Heart right ventricle (tissue), 16 donors: ENCODE data around the gene TNFRSF25. TPM values are rescaled to one million over a fixed set of nuclear protein-coding genes. Genes with fewer than 3 reads are reported as not detected.

Experiments used
- ATAC-seq, 8 donors: fragments of 200-7000 bp; cut with Tn5 transposase; one replicate each; pipeline ENCODE4 v1.9.1; 2020; ENCODE audit warnings: mild to moderate bottlenecking in 8 of 8, moderate library complexity in 8 of 8, moderate number of reproducible peaks in 1 of 8
- DNase-seq, 2 donors: peaks; one replicate each; pipeline ENCODE4 v3.0.0-alpha.2; 2020
- H3K27ac ChIP-seq, 10 donors: fragments of 200-600 bp; sonication (generic) in 2 of 10; one replicate each; pipeline versions ENCODE4 v1.5.0 to v1.8.0; 2020 to 2022; ENCODE audit warnings: mild to moderate bottlenecking in 3 of 10
- H3K27me3 ChIP-seq, 7 donors: fragments of 200-600 bp; one replicate each; pipeline ENCODE4 v1.8.0; 2021 to 2022; ENCODE audit warnings: mild to moderate bottlenecking in 2 of 7
- H3K36me3 ChIP-seq, 9 donors: fragments of 200-600 bp; sonication (generic) in 1 of 9; one replicate each; pipeline versions ENCODE4 v1.5.0 to v1.8.0; 2020 to 2022; ENCODE audit warnings: mild to moderate bottlenecking in 2 of 9
- H3K4me1 ChIP-seq, 9 donors: fragments of 200-600 bp; sonication (generic) in 1 of 9; one replicate each; pipeline versions ENCODE4 v1.5.0 to v1.8.0; 2020 to 2022; ENCODE audit warnings: mild to moderate bottlenecking in 4 of 9
- H3K4me3 ChIP-seq, 10 donors: fragments of 200-600 bp; sonication (generic) in 2 of 10; one replicate each; pipeline versions ENCODE4 v1.5.0 to v1.8.0; 2020 to 2022; ENCODE audit warnings: mild to moderate bottlenecking in 7 of 10, moderate library complexity in 2 of 10
- H3K9me3 ChIP-seq, 11 donors: fragments of 200-600 bp in 10 of 11; sonication (generic) in 2 of 11; one replicate each; pipeline versions ENCODE4 v1.5.0 to v1.8.0; 2013 to 2022; ENCODE audit warnings: mild to moderate bottlenecking in 2 of 11, control low read depth in 1 of 11, moderate library complexity in 1 of 11
- WGBS, 2 donors: extraction: QIAGEN DNeasy Blood & Tissue Kit; methylation state at CpG; one replicate each; pipeline ENCODE4 v1.1.7; 2013; ENCODE audit warnings: inconsistent platforms in 1 of 2; 5-methylcytosine and 5-hydroxymethylcytosine counted together
- intact Hi-C, 10 donors: fragments of 100-400 bp; cut with DNase I; formaldehyde crosslinking; loops; one replicate each; pipeline versions ENCODE4 v1.11.1 to v1.14.2; 2022
- microRNA-seq, 2 donors: library from miRNA; unstranded; fragments of <30 nt; microRNA quantifications; one replicate each; pipeline ENCODE4 v1.2.0, GENCODE V29; 2021
- polyA plus RNA-seq, 2 donors: library from polyadenylated mRNA; stranded (reverse); fragments of 200-250 nt; gene quantifications; one replicate each; pipeline ENCODE4 v1.2.3, GENCODE V29; 2013
- total RNA-seq, 10 donors: library from RNA; stranded (reverse); fragmentation: NEBNext Ultra II Directional in 3 of 10; extraction: Animal tissue kit (Norgen Biotek cat#: 25700) in 3 of 10; gene quantifications; one replicate each; pipeline versions ENCODE4 v1.2.1 to v1.2.4, GENCODE V29; 2021 to 2023
- TF ChIP-seq, protein P1 (sequence below), 9 donors: fragments of 200-600 bp; sonication (generic) in 2 of 9; IDR thresholded peaks; one replicate each; pipeline versions ENCODE4 v1.5.0 to v1.8.0; 2021 to 2022; ENCODE audit warnings: antibody characterized with exemption in 9 of 9, mild to moderate bottlenecking in 5 of 9, moderate library complexity in 1 of 9
- donor health status: Arrhythmogenic right ventricular cardiomyopathy.
- donor health status: ischemic (EF 13 %, LVEDD 7.1; RV severe dilation, severe dysfunction).
- donor health status: healthy with polysubstance abuse.
- donor health status: DM: no; HTN: yes; CAD: no.
- donor health status: DM: no; HTN: no; CAD: no.
- donor health status: ischemic (EF 25% LVEDD 6.9; RV normal size, moderate dysfunction).
- donor health status: ischemic (EF 25% LVEDD 5.7; RV mildly dilated, moderate dysfunction).
- donor health status: healthy.
- donor health status: DM: yes; HTN: yes; CAD: no.
- donor health status: Ischemic cardiomyopathy.
- donor health status: ischemic (EF 35%, LVEDD 5.7; RV mildly dilated, moderate dysfunction).
- donor health status: nonischemic (EF 11% LVEDD 7.7; RV severe dilation, severe dysfunction).
- donor health status: DM: yes; HTN: yes; CAD: no.
- donor health status: PGD.
- donor health status: ischemic (EF 29% LVEDD 5.4; RV normal size, mild dysfunction).
- donor health status: nonischemic (EF 23%, LVEDD 6.1; RV moderate dilation, normal function).

Gene TNFRSF25
- total and polyA plus RNA-seq, 12 donors, result 4.0 to 43.1 (median 7.3) TPM

DNA sequence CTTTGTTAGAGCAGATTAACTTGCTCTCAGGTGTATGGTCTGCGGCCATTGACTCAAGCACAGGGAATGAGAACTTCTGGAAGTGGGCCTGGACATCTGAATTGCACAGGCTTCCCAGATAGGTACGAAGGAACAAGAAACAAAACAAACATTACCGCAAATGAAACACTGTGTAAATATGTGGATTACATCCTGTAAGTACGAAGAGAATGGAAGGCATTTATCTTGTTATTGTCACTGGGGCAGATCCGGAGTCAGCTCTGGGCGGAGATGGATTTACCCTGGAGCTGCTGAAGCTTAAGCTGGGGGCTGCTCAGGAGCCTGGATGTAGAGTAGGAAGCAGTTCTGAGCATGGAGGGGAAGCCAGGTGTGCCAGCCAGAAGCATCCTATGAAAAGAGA, 53.1 kb downstream of the TNFRSF25 start:
- no peaks in the 10 kb centered on the region for H3K9me3 ChIP-seq
- WGBS, 2 donors, result 71 to 75% methylated on average over 6 of the region's 6 CpGs
- H3K27me3 ChIP-seq, result peaks cover 15 to 80% (median 68%) of the 10 kb centered on the region in 7 donors
- ATAC-seq (no peak), DNase-seq (no peak)
- H3K36me3 ChIP-seq, result no peaks in the 10 kb centered on the region
- TF ChIP-seq, protein P1, sequence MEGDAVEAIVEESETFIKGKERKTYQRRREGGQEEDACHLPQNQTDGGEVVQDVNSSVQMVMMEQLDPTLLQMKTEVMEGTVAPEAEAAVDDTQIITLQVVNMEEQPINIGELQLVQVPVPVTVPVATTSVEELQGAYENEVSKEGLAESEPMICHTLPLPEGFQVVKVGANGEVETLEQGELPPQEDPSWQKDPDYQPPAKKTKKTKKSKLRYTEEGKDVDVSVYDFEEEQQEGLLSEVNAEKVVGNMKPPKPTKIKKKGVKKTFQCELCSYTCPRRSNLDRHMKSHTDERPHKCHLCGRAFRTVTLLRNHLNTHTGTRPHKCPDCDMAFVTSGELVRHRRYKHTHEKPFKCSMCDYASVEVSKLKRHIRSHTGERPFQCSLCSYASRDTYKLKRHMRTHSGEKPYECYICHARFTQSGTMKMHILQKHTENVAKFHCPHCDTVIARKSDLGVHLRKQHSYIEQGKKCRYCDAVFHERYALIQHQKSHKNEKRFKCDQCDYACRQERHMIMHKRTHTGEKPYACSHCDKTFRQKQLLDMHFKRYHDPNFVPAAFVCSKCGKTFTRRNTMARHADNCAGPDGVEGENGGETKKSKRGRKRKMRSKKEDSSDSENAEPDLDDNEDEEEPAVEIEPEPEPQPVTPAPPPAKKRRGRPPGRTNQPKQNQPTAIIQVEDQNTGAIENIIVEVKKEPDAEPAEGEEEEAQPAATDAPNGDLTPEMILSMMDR (IDR thresholded peaks at IDR 0.05), result no peak
- no peak overlapping the region for H3K27ac ChIP-seq
- intact Hi-C loops, result loop anchor here in 1 of 10 donors (5.0 kb wide), 1 partner anchor 166 kb away; no protein-coding TSS in a partner anchor
- no peak overlapping the region for H3K4me3 ChIP-seq
- H3K4me1 ChIP-seq, result peaks cover 0 to 6% (median 0%) of the 10 kb centered on the region in 9 donors

Small RNA genes lying within 50 kb of the gene (microRNA-seq; reads per million reads assigned to microRNA genes)
- 0 reads per million in 2 donors for gene MIR4252

Other genes with a start within 250 kb of the TNFRSF25 start
- 10 to 100 TPM; 47.9 to 81.0 (median 64.4) TPM for gene ICMT, start 230.2 kb downstream of the TNFRSF25 start, total RNA-seq
- gene ICMT, start 230.2 kb downstream of the TNFRSF25 start, polyA plus RNA-seq, result 10 to 100 TPM; 16.5 to 38.3 TPM
- not detected for gene HES3, start 222.0 kb downstream of the TNFRSF25 start, total RNA-seq
- not detected for gene HES3, start 222.0 kb downstream of the TNFRSF25 start, polyA plus RNA-seq
- 1 to 10 TPM; 1.8 to 8.5 (median 3.6) TPM for gene GPR153, start 205.1 kb downstream of the TNFRSF25 start, total RNA-seq
- gene GPR153, start 205.1 kb downstream of the TNFRSF25 start, polyA plus RNA-seq, result 1 to 10 TPM; 2.0 to 3.7 TPM
- 10 to 100 TPM in 3 of 10 donors, 1 to 10 TPM in 7; 5.1 to 26.9 (median 8.6) TPM for gene ACOT7, start 72.4 kb downstream of the TNFRSF25 start, total RNA-seq
- gene ACOT7, start 72.4 kb downstream of the TNFRSF25 start, polyA plus RNA-seq, result 10 to 100 TPM in 1 of 2 donors, 1 to 10 TPM in 1; 4.0 to 40.4 TPM
- gene HES2, start 46.3 kb downstream of the TNFRSF25 start, total RNA-seq, result under 1 TPM in 1 of 10 donors, not detected in 9; 0.25 TPM
- gene HES2, start 46.3 kb downstream of the TNFRSF25 start, polyA plus RNA-seq, result under 1 TPM in 1 of 2 donors, not detected in 1; 0.22 TPM
- gene ESPN, start 41.4 kb downstream of the TNFRSF25 start, total RNA-seq, result under 1 TPM in 5 of 10 donors, not detected in 5; 0.17 to 0.51 (median 0.29) TPM
- under 1 TPM; 0.12 to 0.22 TPM for gene ESPN, start 41.4 kb downstream of the TNFRSF25 start, polyA plus RNA-seq
- 10 to 100 TPM; 10.0 to 18.8 (median 15.3) TPM for gene PLEKHG5, start 25.5 kb upstream of the TNFRSF25 start, total RNA-seq
- gene PLEKHG5, start 25.5 kb upstream of the TNFRSF25 start, polyA plus RNA-seq, result 10 to 100 TPM in 1 of 2 donors, 1 to 10 TPM in 1; 6.6 to 28.7 TPM
- gene NOL9, start 88.3 kb upstream of the TNFRSF25 start, total RNA-seq, result 10 to 100 TPM; 13.5 to 19.3 (median 15.3) TPM
- 1 to 10 TPM; 3.0 to 5.9 TPM for gene NOL9, start 88.3 kb upstream of the TNFRSF25 start, polyA plus RNA-seq
- gene TAS1R1, start 89.1 kb upstream of the TNFRSF25 start, total RNA-seq, result not detected
- not detected for gene TAS1R1, start 89.1 kb upstream of the TNFRSF25 start, polyA plus RNA-seq
- 10 to 100 TPM in 6 of 10 donors, 1 to 10 TPM in 4; 7.3 to 16.6 (median 11.0) TPM for gene ZBTB48, start 113.8 kb upstream of the TNFRSF25 start, total RNA-seq
- 10 to 100 TPM; 18.3 to 41.5 TPM for gene ZBTB48, start 113.8 kb upstream of the TNFRSF25 start, polyA plus RNA-seq
- 10 to 100 TPM; 49.5 to 93.3 (median 70.4) TPM for gene KLHL21, start 136.7 kb upstream of the TNFRSF25 start, total RNA-seq
- 10 to 100 TPM; 20.4 to 22.3 TPM for gene KLHL21, start 136.7 kb upstream of the TNFRSF25 start, polyA plus RNA-seq
- gene PHF13, start 147.6 kb upstream of the TNFRSF25 start, total RNA-seq, result 10 to 100 TPM in 1 of 10 donors, 1 to 10 TPM in 9; 5.9 to 12.2 (median 8.0) TPM
- gene PHF13, start 147.6 kb upstream of the TNFRSF25 start, polyA plus RNA-seq, result 1 to 10 TPM; 3.7 to 5.2 TPM
- gene THAP3, start 158.7 kb upstream of the TNFRSF25 start, total RNA-seq, result 10 to 100 TPM in 7 of 10 donors, 1 to 10 TPM in 3; 6.8 to 16.7 (median 11.2) TPM
- 10 to 100 TPM; 24.6 to 27.6 TPM for gene THAP3, start 158.7 kb upstream of the TNFRSF25 start, polyA plus RNA-seq
- gene DNAJC11, start 235.6 kb upstream of the TNFRSF25 start, total RNA-seq, result 10 to 100 TPM; 60.8 to 80.6 (median 73.2) TPM
- gene DNAJC11, start 235.6 kb upstream of the TNFRSF25 start, polyA plus RNA-seq, result 10 to 100 TPM; 31.2 to 63.1 TPM